HT1080 (cell line): ENCODE measurements around the gene ZNF33A. TPM values are rescaled to one million over a fixed set of nuclear protein-coding genes. Genes with fewer than 3 reads are reported as not detected.
A peak's percentile ranks its signal among the peaks of the same experiment; 100 is the strongest.
"Not testable (repeated sequence)": the region's sequence is repeated elsewhere in the genome, so short reads cannot be mapped to it uniquely, and the experiment has no call there.

ENCODE experiments used
- DNase-seq: peaks from one replicate; pipeline ENCODE4 v3.0.0-alpha.2; 2015; ENCODE audit warnings: low read depth
- polyA plus RNA-seq, 2 experiments: library from polyadenylated mRNA; depleted of rRNA; stranded (reverse); fragments of >200 nt; gene quantifications; 2 replicates each; pipeline ENCODE4 v1.2.3, GENCODE V29; 2015
- total RNA-seq: library from RNA; depleted of rRNA; stranded (reverse); fragments of >200 nt; shearing (Covaris generic); gene quantifications from 2 replicates; pipeline ENCODE4 v1.2.3, GENCODE V29; 2014; rRNA removed

The ZNF33A gene
- 15.8 and 15.9 TPM in 2 replicates for total RNA-seq
- 7.9 and 10.6 TPM in 2 replicates for polyA plus RNA-seq (2015; cell fraction: cytosol; rRNA removed)
- polyA plus RNA-seq (2015; cell fraction: nucleus; rRNA removed), result 14.3 and 16.3 TPM in 2 replicates

GRCh38 chr10:38010119-38010903, at the start of gene ZNF33A:
TSS of gene ZNF33A (plus strand) at chr10:38010675. CDS start at chr10:38012342, 1,667 bp downstream.
- peak; percentile 89 for DNase-seq

DNA sequence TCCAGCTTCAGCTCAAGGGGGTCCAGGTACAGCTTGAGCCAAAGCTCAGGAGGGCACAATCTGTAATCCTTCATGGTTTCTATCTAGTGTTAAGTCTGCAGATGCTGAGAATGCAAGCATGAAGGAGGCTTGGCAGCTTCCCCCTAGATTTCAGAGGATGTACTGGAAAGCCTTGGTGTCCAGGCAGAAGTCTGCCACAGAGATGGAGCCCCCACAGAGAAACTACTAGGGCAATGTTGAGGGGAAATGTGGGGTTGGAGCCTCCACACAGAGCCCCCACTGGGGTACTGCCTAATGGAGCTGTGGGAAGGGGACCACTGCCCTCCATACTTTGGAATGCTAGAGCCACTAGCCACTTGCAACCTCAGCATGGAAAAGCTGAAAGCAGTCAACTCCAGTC, 45.5 kb upstream of the ZNF33A start:
- DNase-seq, result no peak

DNA sequence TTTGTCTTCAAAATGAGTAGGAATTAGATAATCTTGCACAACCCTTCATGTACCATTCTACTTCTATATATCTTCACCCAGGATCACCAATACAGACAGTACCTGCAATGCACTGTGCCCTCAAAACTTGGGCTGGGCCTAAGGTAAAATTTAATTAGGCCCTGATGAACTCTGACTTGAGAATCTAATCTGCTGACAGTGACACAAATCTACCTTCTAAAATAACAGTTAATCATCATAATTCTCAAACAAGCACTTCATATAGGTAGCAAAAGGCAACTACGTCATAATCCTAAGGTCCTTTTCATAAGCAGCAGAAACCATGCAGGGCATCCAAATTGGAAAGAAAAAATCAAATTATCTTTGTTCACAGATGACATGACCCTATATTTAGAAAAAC, 38.1 kb upstream of the ZNF33A start:
- DNase-seq, result no peak

DNA sequence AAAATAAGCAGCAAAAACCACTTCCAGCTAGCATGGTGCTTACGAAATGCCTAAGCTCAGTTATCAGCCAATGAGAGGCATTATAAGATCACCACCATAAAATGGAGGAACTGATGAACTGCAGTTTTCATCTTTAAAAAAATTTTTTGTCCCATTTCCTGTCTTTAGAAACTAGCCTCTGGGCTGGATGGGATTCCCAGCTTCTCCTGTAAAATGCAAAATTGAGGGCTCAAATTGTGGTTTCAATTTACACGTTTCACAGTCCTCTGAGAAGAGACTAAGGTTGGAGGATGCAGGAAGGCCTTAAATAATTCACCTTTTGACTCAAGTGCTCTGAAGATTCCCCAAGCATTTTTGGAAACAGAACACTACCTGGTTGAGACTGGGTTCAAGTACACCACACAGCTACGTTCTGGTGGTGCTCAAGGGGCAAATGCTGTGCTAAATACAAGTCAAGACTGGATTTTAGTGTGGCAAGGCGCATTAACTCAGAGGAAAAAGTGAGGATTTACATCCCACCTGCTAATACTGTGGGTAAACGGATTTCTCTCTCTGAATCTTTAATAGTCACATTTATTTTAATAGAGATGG, 35.0 kb upstream of the ZNF33A start:
- DNase-seq, result peak; percentile 13

GRCh38 chr10:37976091-37976879, 34.2 kb upstream of the ZNF33A start, which contains the start of gene ZNF25:
TSS of gene ZNF25 (minus strand) at chr10:37976647. CDS start at chr10:37971722, 4,925 bp downstream.
- peak; percentile 99 for DNase-seq

- DNase-seq, result no peak
Measured at GRCh38 chr10:37976880-37977203, 33.6 kb upstream of the ZNF33A start.

- DNase-seq, result no peak
Measured at GRCh38 chr10:37991655-37992054, 18.8 kb upstream of the ZNF33A start.

GRCh38 chr10:37992083-37992482, 18.4 kb upstream of the ZNF33A start:
- DNase-seq, result no peak

GRCh38 chr10:37998920-37999319, 11.6 kb upstream of the ZNF33A start:
- DNase-seq, result not testable (repeated sequence)

DNA sequence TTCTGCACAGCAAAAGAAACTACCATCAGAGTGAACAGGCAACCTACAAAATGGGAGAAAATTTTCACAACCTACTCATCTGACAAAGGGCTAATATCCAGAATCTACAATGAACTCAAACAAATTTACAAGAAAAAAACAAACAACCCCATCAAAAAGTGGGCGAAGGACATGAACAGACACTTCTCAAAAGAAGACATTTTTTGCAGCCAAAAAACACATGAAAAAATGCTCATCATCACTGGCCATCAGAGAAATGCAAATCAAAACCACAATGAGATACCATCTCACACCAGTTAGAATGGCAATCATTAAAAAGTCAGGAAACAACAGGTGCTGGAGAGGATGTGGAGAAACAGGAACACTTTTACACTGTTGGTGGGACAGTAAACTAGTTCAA, 10.0 kb upstream of the ZNF33A start:
- not testable (repeated sequence) for DNase-seq

- DNase-seq, result no peak
Measured at GRCh38 chr10:38003026-38003425, 7.4 kb upstream of the ZNF33A start.

- DNase-seq, result no peak
Measured at GRCh38 chr10:38003588-38003987, 6.9 kb upstream of the ZNF33A start.

GRCh38 chr10:38007551-38007950, 2.9 kb upstream of the ZNF33A start:
- no peak for DNase-seq

DNA sequence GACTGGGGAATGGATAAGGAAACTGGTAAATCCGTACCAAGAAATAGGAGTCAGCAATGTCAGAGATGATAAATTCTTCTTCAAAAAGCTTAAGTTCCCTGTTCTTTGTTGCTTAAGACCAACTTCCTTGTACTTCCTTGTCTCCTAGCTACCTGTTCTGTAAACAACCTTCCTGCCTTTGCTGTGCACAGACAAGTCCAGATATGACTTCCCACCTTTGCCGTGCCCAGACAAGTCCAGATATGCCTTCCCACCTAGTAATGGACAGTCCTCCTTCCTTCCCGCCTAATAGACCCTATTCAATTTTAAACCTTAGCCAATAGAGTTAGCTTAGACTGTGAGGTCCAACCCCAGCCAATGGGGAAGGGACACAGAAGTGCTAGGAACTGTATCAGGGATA, 2.5 kb upstream of the ZNF33A start:
- DNase-seq, result no peak

DNA sequence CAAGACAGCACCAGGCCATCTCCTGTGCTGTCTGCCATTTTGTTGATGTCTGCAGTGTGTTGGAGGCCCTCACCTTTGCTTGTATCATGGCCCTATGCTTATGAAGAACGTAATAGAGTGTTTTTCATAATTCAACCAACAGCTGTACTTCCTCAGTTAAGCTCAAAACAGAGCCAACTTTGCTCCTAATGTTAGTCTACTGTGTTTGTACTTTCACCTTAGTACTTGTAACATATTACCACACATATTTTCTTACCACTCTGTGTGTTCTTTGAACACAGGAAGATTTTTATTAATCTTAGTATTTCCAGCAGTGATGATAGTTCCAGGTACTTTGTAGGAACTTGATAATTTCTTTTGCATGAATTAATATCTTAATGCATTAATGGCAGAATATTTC, 5.9 kb downstream of the ZNF33A start:
- DNase-seq, result no peak

DNA sequence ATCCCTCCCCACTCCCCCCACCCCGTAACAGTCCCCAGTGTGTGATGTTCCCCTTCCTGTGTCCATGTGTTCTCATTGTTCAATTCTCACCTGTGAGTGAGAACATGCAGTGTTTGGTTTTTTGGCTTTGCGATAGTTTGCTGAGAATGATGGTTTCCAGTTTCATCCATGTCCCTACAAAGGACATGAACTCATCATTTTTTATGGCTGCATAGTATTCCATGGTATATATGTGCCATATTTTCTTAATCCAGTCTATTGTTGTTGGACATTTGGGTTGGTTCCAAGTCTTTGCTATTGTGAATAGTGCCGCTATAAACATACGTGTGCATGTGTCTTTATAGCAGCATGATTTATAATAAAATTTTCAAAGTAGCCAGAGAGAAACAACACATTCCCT, 8.6 kb downstream of the ZNF33A start:
- not testable (repeated sequence) for DNase-seq

DNA sequence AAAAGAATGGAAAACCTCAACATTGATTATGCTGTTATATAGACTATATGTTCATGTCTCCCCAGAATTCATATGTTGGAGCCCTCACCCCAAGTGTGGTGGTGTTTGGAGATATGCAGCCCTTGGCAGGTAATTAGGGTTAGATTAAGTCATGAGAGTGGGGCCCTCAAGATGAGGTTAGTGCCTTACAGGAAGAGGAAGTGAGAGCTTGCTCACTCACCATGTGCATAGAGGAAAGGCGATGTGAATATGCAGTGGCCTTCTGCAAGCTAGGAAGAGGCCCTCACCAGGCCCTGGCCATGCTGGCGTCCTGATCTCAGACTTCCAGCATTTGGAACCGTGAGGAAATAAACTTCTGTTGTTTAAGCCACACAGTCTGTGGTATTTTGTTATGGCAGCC, 14.8 kb downstream of the ZNF33A start:
- DNase-seq, result no peak

DNA sequence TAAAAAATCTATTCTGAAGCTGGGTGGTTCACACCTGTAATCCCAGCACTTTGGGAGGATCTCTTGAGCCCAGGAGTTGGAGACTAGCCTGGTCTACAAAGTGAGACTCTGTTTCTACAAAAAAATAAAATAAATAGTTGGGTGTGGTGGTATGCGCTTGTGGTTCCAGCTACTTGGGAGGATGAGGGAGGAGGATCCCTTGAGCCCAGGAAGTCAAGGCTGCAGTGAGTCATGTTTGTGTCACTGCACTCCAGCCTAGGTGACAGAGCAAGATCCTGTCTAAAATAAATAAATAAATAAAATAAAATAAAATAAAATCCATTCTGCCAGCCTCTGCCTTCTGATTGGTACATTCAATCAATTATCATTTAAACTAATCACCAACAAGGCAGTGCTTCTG, 17.5 kb downstream of the ZNF33A start:
- DNase-seq, result peak; percentile 70

GRCh38 chr10:38032886-38033285, 22.4 kb downstream of the ZNF33A start:
- no peak for DNase-seq

DNA sequence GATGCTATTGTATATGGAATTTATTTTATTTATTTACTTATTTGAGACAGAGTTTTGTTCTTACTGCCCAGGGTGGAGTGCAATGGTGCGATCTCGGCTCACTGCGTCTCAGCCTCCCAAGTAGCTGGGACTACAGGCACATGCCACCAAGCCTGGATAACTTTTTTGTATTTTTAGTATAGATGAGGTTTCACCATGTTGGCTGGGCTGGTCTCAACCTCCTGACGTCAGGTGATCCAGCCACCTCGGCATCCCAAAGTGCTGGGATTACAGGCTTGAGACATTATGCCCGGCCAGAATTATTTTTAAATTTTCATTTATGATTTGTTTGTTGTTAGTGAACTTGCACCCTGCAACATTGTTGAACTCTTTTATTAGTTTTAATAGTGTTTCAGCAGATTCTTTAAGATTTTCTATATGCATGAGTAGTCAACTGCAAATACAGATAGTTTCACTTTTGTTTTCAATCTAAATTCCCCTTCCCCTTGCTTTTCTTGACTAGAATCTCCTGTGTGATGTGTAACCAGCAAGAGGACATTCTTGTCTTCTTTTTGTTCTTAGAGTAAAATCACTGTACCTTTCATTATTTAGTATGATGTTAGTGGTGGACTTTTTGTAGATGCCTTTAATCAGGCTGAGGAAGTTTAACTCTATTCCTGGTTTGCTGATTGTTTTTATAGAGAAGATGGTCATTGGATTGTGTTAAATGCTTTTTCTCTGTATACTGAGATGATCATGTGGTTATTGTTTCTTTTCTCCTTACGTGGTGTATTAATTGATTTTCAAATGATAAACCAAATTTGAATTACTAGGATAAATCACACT, 27.8 kb downstream of the ZNF33A start:
- DNase-seq, result no peak

DNA sequence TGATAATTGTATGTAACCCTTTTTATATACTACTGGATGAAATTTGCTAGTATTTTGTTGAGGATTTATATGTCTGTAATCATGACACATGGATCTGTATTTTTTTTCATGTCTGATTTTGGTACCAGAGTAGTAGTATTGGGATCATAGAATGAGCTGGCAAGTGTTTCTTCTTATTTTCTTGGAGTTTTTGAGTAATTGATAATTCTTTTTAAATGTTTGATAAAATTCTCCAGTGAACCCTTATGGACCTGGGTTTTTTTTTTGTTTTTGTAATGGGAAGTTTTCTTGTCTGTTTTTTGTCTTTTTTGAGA, 28.4 kb downstream of the ZNF33A start:
- DNase-seq, result no peak
